ENCODE results near the gene HOOK1.

- no peak for TF ChIP-seq CTCF (IDR thresholded peaks at IDR 0.05; ENCODE audit: insufficient read depth, low read length)
- no peak for TF ChIP-seq REST (IDR thresholded peaks at IDR 0.05; ENCODE audit: insufficient replicate concordance, low read depth)
- TF ChIP-seq POLR2AphosphoS5 (IDR thresholded peaks at IDR 0.05; ENCODE audit: low read depth) = no peak
- no peak for TF ChIP-seq GABPA (IDR thresholded peaks at IDR 0.05; ENCODE audit: low read depth)
These were observed 1.6 kb downstream of the HOOK1 start for GRCh38 chr1:59816318-59816878.

Measured in HL-60 (cell line).